DND-41 (cell line): ENCODE measurements around the gene MYO16.

Experiments
- CTCF ChIP-seq: IDR thresholded peaks from 2 replicates; pipeline ENCODE4 v1.5.1; 2012; ENCODE audit warnings: borderline replicate concordance, low read length, moderate library complexity, mild to moderate bottlenecking; ENCODE audit not compliant: poor library complexity, severe bottlenecking; ENCODE audit errors: extremely low read depth
- EZH2 ChIP-seq: IDR thresholded peaks from 3 replicates; pipeline ENCODE4 v1.6.1; 2012; ENCODE audit warnings: borderline replicate concordance, low read depth, mild to moderate bottlenecking, moderate library complexity, low read length, inconsistent platforms; ENCODE audit not compliant: severe bottlenecking

- TF ChIP-seq CTCF = no peak
- TF ChIP-seq EZH2 = no peak
These were observed 363.9 kb downstream of the MYO16 start for GRCh38 chr13:108993346-108993745.
